Stimulated activated naive CD8-positive, alpha-beta T cell treated with anti-CD3 and anti-CD28 coated beads, Interleukin-15, Interleukin-2, amounts not matched to agents 100 U/mL and 50 U/mL, for 24 hours (primary cell): ENCODE data around the gene CTCFL.
"Not testable (repeated sequence)": the region's sequence is repeated elsewhere in the genome, so short reads cannot be mapped to it uniquely, and the experiment has no call there.

ENCODE experiments used
- ATAC-seq: fragments of 150-1000 bp; cut with Tn5 transposase; one replicate; pipeline ENCODE4 v1.10.0; 2021
- DNase-seq: peaks from one replicate; pipeline ENCODE4 v3.0.0; 2021

Gene CTCFL

DNA sequence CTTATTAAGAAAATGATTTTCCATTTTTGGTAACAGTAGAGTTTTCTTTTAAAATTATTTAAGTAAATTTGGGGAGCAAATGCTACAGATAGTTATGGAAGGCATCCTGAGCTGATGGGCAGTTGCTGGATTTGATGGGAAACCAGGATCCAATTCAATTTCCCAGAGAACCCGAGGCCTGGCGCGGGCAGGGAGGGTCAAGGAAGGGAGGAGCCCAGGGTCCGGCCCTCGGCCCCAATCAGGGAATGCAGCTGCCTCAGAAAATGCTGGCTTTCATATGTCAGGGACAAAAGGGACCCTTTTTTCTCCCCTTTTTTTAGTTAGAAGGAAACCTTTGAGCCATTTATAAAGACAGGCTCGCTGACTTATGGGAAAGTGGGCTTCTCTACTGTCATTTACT, 42.1 kb downstream of the CTCFL start:
- no peak for ATAC-seq
- DNase-seq = no peak

DNA sequence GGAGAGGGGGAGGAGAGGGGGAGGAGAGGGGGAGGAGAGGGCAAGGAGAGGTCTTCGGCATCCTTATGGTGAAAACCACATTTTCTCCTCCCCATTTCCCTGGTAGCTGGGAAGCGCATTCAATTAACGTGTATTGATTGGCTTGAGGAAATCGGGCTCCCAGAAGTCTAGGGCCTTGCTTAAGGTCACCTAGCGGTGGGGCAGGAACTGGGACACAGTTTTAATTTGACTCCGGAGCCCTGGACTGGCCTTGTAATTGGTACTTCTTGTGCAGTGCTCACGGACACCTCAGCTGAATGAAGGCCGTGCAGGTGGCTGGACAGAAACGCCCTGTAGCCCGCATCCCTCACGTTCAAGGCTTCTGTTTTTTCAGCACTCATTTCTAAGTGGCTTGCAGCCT, 42.8 kb downstream of the CTCFL start:
- no peak for DNase-seq
- ATAC-seq = no peak

GRCh38 chr20:57481281-57481711, 43.6 kb downstream of the CTCFL start:
- ATAC-seq = peak; percentile 25
- DNase-seq = no peak

GRCh38 chr20:57480444-57481160, 44.3 kb downstream of the CTCFL start:
- peak; percentile 46 for DNase-seq
- no peak for ATAC-seq

GRCh38 chr20:57479196-57479595, 45.7 kb downstream of the CTCFL start:
- no peak for ATAC-seq
- no peak for DNase-seq

- DNase-seq (no peak), ATAC-seq (no peak)
These were observed 46.8 kb downstream of the CTCFL start for GRCh38 chr20:57478176-57478575.

DNA sequence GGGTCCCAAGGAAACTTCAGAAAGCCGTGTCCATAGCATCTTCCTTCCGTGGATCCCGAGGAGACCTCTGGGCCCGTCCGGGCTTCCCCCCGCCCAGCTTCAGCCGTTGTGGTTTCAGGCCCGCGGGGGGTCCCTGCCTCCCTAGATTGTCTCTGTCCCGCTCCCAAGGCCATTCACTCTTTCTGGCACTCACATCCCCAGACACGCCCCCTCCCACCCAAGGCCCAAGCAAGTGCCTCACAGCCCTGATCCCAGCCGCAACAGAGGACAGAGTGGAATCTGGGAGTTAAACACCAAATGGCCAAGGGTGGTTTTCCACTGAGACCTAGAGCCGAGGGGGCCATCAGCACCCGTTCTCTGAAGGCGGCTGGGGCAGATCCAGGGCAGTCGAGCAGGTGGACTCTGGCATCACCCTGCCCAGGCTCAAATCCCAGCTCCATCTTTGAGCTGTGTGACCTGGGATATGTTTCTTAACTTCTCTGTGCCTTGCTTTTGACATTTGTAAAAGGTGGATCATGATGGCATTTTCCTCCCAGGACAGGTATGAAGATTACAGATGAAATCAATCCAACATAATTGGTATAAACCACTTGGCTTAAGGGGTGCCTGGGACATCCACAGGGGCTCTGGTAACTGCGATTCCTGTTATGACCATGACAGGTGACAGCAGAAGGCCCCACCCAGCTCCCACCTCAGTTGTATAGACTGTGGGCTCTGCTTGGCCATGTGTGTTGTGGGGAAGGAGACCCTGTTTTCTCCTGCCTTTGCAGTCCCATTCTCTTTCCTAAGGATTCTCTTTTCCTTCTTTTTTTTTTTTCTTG, 48.1 kb downstream of the CTCFL start:
- ATAC-seq = no peak
- DNase-seq = peak; percentile 2

DNA sequence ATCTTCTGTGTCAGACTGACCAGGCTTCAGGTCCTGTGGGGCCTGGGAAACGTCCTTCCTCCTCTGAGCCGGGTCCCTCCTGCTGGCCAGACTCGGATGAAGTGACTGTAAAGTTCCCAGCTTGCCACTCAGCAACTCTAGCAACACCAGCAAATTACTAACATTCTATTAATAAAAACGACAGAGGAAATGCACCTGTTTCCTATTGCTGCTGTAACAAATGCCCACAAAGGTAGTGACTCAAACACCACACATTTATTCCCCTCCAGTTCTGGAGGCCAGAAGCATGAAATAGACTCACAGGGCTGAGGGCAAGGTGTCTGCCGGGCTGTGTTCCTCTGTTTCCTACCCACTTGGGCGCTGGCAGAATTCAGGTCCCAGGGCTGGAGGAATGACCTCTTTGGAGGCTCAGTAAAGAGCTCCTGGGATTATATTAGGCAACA, 48.8 kb downstream of the CTCFL start:
- ATAC-seq (peak; percentile 55), DNase-seq (peak; percentile 25)

GRCh38 chr20:57475388-57476083, 49.4 kb downstream of the CTCFL start:
- ATAC-seq (no peak), DNase-seq (peak; percentile 3)

GRCh38 chr20:57474816-57475215, 50.1 kb downstream of the CTCFL start:
- ATAC-seq (no peak), DNase-seq (peak; percentile 2)

DNA sequence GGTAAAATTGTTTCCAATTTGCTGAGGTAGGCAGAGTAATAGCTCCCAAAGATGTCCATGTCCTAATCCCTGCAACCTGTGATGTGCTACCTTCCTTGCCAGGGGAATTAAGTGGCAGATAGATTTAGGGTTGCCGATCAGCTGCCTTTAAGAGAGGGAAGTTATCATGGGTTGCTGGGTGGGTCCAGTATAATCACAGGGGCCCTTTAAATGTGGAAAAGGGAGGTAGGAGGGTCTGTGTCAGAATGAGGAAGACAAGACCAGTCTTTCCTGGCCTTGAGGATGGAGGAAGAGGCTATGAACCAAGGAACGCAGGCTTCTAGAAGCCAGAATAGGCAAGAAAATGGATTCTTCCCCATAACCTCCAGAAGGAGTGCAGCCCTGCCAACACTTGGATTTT, 50.7 kb downstream of the CTCFL start:
- DNase-seq (no peak), ATAC-seq (no peak)

DNA sequence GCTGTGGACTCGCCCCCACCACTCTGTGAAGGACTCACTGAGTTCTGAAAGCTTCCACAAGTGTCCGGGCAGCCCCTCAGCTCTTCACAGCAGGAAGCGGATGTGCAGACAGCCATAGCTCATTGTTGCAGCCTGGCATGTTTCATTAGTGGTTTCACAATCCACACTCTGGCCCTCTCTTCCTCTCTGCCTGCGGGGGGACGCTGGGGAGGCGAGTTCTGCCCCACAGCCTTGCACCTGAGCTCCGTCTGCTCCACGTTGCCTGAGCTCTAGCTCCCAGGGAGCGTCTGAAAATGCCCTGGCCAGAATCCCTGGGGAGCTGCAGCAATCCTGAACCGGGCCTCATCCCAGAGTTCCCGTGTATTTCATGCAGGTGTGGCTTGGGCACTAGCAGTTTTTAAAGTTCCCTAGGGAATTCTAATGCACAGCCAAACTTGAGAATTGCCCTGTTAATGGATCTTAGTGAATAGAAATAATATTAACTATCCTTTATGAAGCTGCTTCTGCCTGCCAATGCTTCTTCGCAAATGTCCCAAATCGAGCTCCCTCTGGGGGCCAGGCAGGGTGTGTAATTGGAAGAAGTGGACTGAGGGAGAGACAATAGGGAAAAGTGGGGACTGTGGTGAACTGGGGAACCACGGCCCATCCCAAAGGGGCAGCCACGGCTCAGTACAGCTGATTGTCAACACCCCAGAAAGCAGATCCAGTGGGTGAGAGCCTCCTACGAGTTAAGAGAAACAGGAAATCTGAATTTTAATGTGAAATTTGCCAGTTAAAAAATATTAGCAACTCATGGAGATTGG, 51.5 kb downstream of the CTCFL start:
- DNase-seq (peak; percentile 31), ATAC-seq (no peak)

GRCh38 chr20:57472474-57472873, 52.5 kb downstream of the CTCFL start:
- DNase-seq = not testable (repeated sequence)
- ATAC-seq = peak; percentile 16

- ATAC-seq (no peak), DNase-seq (no peak)
These were observed 53.2 kb downstream of the CTCFL start for GRCh38 chr20:57471496-57472372.

GRCh38 chr20:57470666-57471495, 54.1 kb downstream of the CTCFL start:
- no peak for DNase-seq
- ATAC-seq = no peak

- DNase-seq = no peak
- ATAC-seq = no peak
These were observed 54.8 kb downstream of the CTCFL start for GRCh38 chr20:57470212-57470522.

GRCh38 chr20:57469418-57470211, 55.3 kb downstream of the CTCFL start:
- no peak for DNase-seq

DNA sequence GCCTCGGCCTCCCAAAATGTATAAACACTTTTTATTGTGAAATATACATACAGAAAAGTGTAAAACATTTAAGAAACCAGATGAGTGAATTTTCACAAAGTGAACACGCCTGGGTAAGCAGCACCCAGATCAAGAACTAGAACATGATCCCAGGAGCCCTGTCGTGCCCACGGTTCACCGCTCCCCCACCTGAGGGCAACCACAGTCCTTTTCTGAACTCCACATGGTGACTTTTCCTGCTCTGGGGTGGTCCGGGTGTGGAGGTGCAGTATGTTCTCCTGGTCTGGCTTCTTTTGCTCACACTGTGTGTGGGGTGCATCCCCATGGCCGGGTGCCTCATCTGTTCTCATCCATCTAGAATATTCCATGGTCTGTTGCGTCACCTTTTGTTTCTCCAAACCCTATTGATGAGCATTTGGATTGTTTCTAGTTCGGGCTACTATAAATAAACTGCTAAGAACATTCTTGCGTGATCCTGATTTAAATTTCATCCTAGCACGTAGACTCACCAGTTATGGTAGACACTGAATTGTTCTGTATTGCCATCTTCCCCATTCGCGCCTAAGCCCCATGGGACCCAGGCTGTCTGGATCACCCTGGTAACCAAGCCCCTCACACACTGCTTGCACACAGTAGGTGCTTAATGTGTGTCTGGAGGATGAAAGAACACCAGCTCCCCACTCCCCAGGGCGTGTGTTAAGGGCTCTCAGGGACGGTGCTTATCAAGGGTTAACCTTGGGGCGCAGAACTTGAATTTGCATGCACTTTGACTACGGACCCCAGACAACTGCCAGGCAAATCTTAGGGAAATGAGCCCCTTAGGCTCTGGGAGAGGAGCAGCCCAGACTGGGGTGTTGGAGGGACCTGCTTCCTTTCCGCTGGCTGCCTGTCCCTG, 56.2 kb downstream of the CTCFL start:
- no peak for DNase-seq
- ATAC-seq = no peak

More at GRCh38 chr20:57469418-57470211, 55.3 kb downstream of the CTCFL start:
- ATAC-seq = no peak
